Mesenchymal stem cell (in vitro differentiated cells and primary cell): Measurements from ENCODE around the gene FSTL1.

Source experiments
- DNase-seq: peaks from one replicate; pipeline ENCODE4 v3.0.0-alpha.2; 2013
- H2AFZ ChIP-seq: one replicate; pipeline ENCODE4 v1.6.1; 2013; ENCODE audit warnings: low read depth, mild to moderate bottlenecking, control low read depth, inconsistent platforms, low read length, moderate library complexity
- H2AK5ac ChIP-seq: 2 replicates; pipeline ENCODE4 v1.6.1; 2013; ENCODE audit warnings: low read length, moderate library complexity, mild to moderate bottlenecking, inconsistent platforms; ENCODE audit not compliant: severe bottlenecking
- H2BK120ac ChIP-seq: one replicate; pipeline ENCODE4 v1.6.1; 2013; ENCODE audit warnings: low read depth, mild to moderate bottlenecking, inconsistent platforms, low read length, moderate library complexity
- H2BK12ac ChIP-seq, 2 experiments: one replicate each; pipeline ENCODE4 v1.6.1; 2013; ENCODE audit warnings: inconsistent platforms in 2 of 2, low read length in 2 of 2, mild to moderate bottlenecking in 2 of 2, moderate library complexity in 2 of 2, control low read depth in 1 of 2
- H2BK15ac ChIP-seq: one replicate; pipeline ENCODE4 v1.6.1; 2013; ENCODE audit warnings: mild to moderate bottlenecking, low read depth, inconsistent platforms; ENCODE audit not compliant: poor library complexity, severe bottlenecking
- H2BK5ac ChIP-seq: 2 replicates; pipeline ENCODE4 v1.6.1; 2013; ENCODE audit warnings: low read depth, mild to moderate bottlenecking, low read length, control low read depth, inconsistent platforms; ENCODE audit not compliant: poor library complexity, severe bottlenecking
- H3K14ac ChIP-seq, 2 experiments: one replicate each; pipeline ENCODE4 v1.6.1; 2013; ENCODE audit warnings: inconsistent platforms in 2 of 2, low read length in 2 of 2, control low read depth in 1 of 2, mild to moderate bottlenecking in 1 of 2, moderate library complexity in 1 of 2
- H3K18ac ChIP-seq, 2 experiments: one replicate each; pipeline ENCODE4 v1.6.1; 2013; ENCODE audit warnings: inconsistent platforms in 2 of 2, low read length in 2 of 2, control low read depth in 1 of 2, low read depth in 1 of 2, mild to moderate bottlenecking in 1 of 2
- H3K23ac ChIP-seq, 2 experiments: one replicate each; pipeline ENCODE4 v1.6.1; 2013; ENCODE audit warnings: inconsistent platforms in 2 of 2, low read length in 2 of 2, mild to moderate bottlenecking in 2 of 2, moderate library complexity in 2 of 2, control low read depth in 1 of 2
- H3K27ac ChIP-seq: 2 replicates; pipeline ENCODE4 v1.5.1; 2013; ENCODE audit warnings: mild to moderate bottlenecking, moderate library complexity, low read length, control low read depth, inconsistent platforms; ENCODE audit not compliant: poor library complexity, severe bottlenecking
- H3K27me3 ChIP-seq, 2 experiments: 2 replicates each; pipeline versions ENCODE4 v1.6.1 to v1.7.0; 2013; ENCODE audit warnings: low read length in 2 of 2, mild to moderate bottlenecking in 2 of 2, moderate library complexity in 2 of 2, control low read depth in 1 of 2, inconsistent platforms in 1 of 2; ENCODE audit not compliant: control insufficient read depth in 1 of 2, insufficient read depth in 1 of 2
- H3K36me3 ChIP-seq, 2 experiments: 2 replicates each; pipeline versions ENCODE4 v1.6.1 to v1.7.0; 2013; ENCODE audit warnings: low read length in 2 of 2, control low read depth in 1 of 2, inconsistent platforms in 1 of 2, low read depth in 1 of 2, mild to moderate bottlenecking in 1 of 2; ENCODE audit not compliant: insufficient read depth in 2 of 2, control insufficient read depth in 1 of 2
- H3K4ac ChIP-seq, 2 experiments: one replicate each; pipeline ENCODE4 v1.6.1; 2013; ENCODE audit warnings: inconsistent platforms in 2 of 2, low read length in 2 of 2, mild to moderate bottlenecking in 2 of 2, moderate library complexity in 2 of 2, control low read depth in 1 of 2, low read depth in 1 of 2
- H3K4me1 ChIP-seq: 2 replicates; pipeline ENCODE4 v1.6.1; 2013; ENCODE audit warnings: low read depth, low read length, control low read depth; ENCODE audit not compliant: control insufficient read depth, insufficient read depth
- H3K4me2 ChIP-seq: 2 replicates; pipeline ENCODE4 v1.6.1; 2013; ENCODE audit warnings: low read length, mild to moderate bottlenecking, inconsistent platforms; ENCODE audit not compliant: poor library complexity, severe bottlenecking
- H3K4me3 ChIP-seq, 2 experiments: 2 replicates each; pipeline versions ENCODE4 v1.5.1 to v1.7.0; 2013; ENCODE audit warnings: low read length in 2 of 2, mild to moderate bottlenecking in 2 of 2, control low read depth in 1 of 2, low read depth in 1 of 2; ENCODE audit not compliant: insufficient read depth in 1 of 2
- H3K79me1 ChIP-seq: replicated peaks from 2 replicates; pipeline ENCODE4 v1.6.1; 2013; ENCODE audit warnings: mild to moderate bottlenecking, control low read depth, low read length, inconsistent platforms; ENCODE audit not compliant: poor library complexity, severe bottlenecking
- H3K9ac ChIP-seq: 2 replicates; pipeline ENCODE4 v1.7.0; 2013; ENCODE audit warnings: mild to moderate bottlenecking, low read length, moderate library complexity
- H3K9me3 ChIP-seq: 2 replicates; pipeline ENCODE4 v1.7.0; 2013; ENCODE audit warnings: mild to moderate bottlenecking, low read length; ENCODE audit not compliant: control insufficient read depth
- H4K8ac ChIP-seq: one replicate; pipeline ENCODE4 v1.6.1; 2013; ENCODE audit warnings: inconsistent platforms, mild to moderate bottlenecking, low read length, moderate library complexity
- H4K91ac ChIP-seq: one replicate; pipeline ENCODE4 v1.6.1; 2013; ENCODE audit warnings: mild to moderate bottlenecking, low read length, inconsistent platforms
- WGBS: methylation state at CpG from one replicate; pipeline ENCODE4 v1.1.7; 2013; ENCODE audit warnings: mixed read lengths; 5-methylcytosine and 5-hydroxymethylcytosine counted together

FSTL1 gene

DNA sequence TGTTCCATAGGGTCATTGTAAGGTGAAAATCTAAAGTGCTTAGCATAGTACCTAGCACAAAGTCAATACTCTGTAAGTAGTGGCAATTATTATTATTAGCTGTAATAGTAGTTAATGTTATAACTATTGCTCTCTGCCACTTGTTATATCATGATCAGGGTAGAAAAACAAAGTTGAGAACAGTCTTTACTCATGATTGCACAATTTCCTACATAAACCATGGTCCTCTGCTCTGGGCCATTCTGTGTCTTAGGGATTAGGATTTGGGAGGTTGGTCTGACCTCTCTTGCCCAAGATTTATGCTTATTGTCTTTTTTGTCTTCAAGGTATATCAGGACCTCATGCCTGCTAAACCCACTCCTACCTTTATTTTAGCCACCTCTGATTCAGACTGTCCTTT lies 97.3 kb downstream of the FSTL1 start:
- Histone ChIP-seq H2AK5ac (no peak overlapping the region), H2AFZ (no peak overlapping the region), H2BK15ac (no peak overlapping the region), H3K14ac (no peak overlapping the region), H3K23ac (no peak overlapping the region), H3K36me3 (no peaks in the 10 kb centered on the region), H3K18ac (no peak overlapping the region), H3K9me3 (no peaks in the 10 kb centered on the region), H4K91ac (no peak overlapping the region), H2BK5ac (no peak overlapping the region), H3K79me1 (no peaks in the 10 kb centered on the region), H3K4me2 (no peak overlapping the region), H3K27me3 (no peaks in the 10 kb centered on the region), H3K27ac (no peak overlapping the region), H3K4ac (no peak overlapping the region), H4K8ac (no peak overlapping the region), H3K4me1 (peaks cover 3% of the 10 kb centered on the region), H3K4me3 (no peak overlapping the region), H3K9ac (no peak overlapping the region), H2BK12ac (no peak overlapping the region), H2BK120ac (no peak overlapping the region)
- DNase-seq, result no peak

GRCh38 chr3:120352017-120352416 lies 98.8 kb downstream of the FSTL1 start:
- H2BK5ac ChIP-seq, result no peak overlapping the region
- H2BK12ac ChIP-seq, result no peak overlapping the region
- H2AK5ac ChIP-seq, result no peak overlapping the region
- H3K9me3 ChIP-seq, result no peaks in the 10 kb centered on the region
- H2BK120ac ChIP-seq, result no peak overlapping the region
- H3K4ac ChIP-seq, result no peak overlapping the region
- H3K36me3 ChIP-seq, result peaks cover 0 to under 1% of the 10 kb centered on the region in 2 experiments
- peaks cover 3% of the 10 kb centered on the region for H3K4me1 ChIP-seq
- no peak overlapping the region for H3K9ac ChIP-seq
- no peak overlapping the region for H3K4me3 ChIP-seq
- H2BK15ac ChIP-seq, result no peak overlapping the region
- H3K23ac ChIP-seq, result no peak overlapping the region
- H3K18ac ChIP-seq, result no peak overlapping the region
- peaks cover 2% of the 10 kb centered on the region for H3K79me1 ChIP-seq
- H2AFZ ChIP-seq, result no peak overlapping the region
- H3K14ac ChIP-seq, result no peak overlapping the region
- no peak overlapping the region for H4K8ac ChIP-seq
- no peak overlapping the region for H3K27ac ChIP-seq
- DNase-seq, result no peak
- WGBS, result 96% methylated on average over 4 of the region's 4 CpGs
- H3K4me2 ChIP-seq, result no peak overlapping the region
- no peaks in the 10 kb centered on the region for H3K27me3 ChIP-seq
- no peak overlapping the region for H4K91ac ChIP-seq

DNA sequence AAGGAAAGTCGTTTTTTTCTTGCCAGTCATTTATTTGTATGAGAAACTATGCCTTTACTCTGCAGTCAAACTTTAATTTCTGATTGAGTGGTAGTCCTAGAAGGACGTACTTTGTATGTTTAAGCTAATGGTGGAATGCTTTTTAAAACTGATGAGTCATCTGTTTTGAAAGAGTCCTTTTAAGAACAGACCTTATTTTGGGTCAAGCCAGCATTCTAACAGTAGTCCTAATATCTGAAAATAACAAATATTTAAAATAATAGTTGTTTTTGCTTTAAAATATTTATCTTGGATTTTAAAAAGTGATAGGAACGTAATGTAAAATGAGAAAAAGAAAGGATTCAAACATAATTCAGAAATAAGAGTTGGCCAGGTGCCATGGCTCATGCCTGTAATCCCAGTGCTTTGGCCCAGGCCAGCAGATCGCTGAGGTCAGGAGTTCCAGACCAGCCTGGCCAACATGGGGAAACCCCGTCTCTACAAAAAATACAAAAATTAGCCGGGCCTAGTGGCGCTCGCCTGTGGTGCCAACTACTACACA lies 100.3 kb downstream of the FSTL1 start:
- H2BK5ac ChIP-seq, result no peak overlapping the region
- no peak overlapping the region for H3K18ac ChIP-seq
- no peak overlapping the region for H4K91ac ChIP-seq
- DNase-seq, result peak; percentile 75
- WGBS, result 86% methylated on average over 6 of the region's 8 CpGs
- no peak overlapping the region for H3K14ac ChIP-seq
- H3K4ac ChIP-seq, result no peak overlapping the region
- H3K9me3 ChIP-seq, result no peaks in the 10 kb centered on the region
- H4K8ac ChIP-seq, result peak overlapping the region; percentile 46
- H3K23ac ChIP-seq, result no peak overlapping the region
- no peaks in the 10 kb centered on the region for H3K27me3 ChIP-seq
- no peak overlapping the region for H2BK120ac ChIP-seq
- H2BK15ac ChIP-seq, result no peak overlapping the region
- no peak overlapping the region for H2BK12ac ChIP-seq
- peaks cover 5% of the 10 kb centered on the region for H3K4me1 ChIP-seq
- H3K27ac ChIP-seq, result no peak overlapping the region
- H3K36me3 ChIP-seq, result peaks cover 0 to 8% of the 10 kb centered on the region in 2 experiments
- no peak overlapping the region for H2AFZ ChIP-seq
- peak overlapping the region in 1 of 2 experiments; percentile 87 for H3K4me3 ChIP-seq
- H3K9ac ChIP-seq, result peak overlapping the region; percentile 97
- H3K79me1 ChIP-seq, result peaks cover 6% of the 10 kb centered on the region
- no peak overlapping the region for H3K4me2 ChIP-seq
- H2AK5ac ChIP-seq, result no peak overlapping the region

DNA sequence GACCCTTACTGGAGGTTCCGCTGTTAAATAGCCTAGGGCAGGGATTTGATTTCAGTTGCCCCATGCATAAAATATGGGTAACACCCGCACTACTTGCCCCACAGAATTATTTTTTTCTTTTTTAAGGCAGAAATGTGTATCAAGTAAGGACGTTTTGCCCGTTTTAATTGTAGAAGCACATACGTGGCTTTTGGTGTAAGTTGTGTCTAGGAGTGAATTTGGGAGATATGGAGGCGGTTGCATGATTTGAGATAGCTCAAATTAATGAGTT lies 101.0 kb downstream of the FSTL1 start:
- no peak overlapping the region for H4K8ac ChIP-seq
- peaks cover 0 to 11% of the 10 kb centered on the region in 2 experiments for H3K36me3 ChIP-seq
- no peak overlapping the region for H3K23ac ChIP-seq
- peak overlapping the region; percentile 87 to 97 for H3K4me3 ChIP-seq
- H3K14ac ChIP-seq, result no peak overlapping the region
- H2BK5ac ChIP-seq, result peak overlapping the region; percentile 3
- peak overlapping the region; percentile 78 for H3K27ac ChIP-seq
- H2BK120ac ChIP-seq, result no peak overlapping the region
- peak overlapping the region; percentile 97 for H3K9ac ChIP-seq
- H3K27me3 ChIP-seq, result no peaks in the 10 kb centered on the region
- no peak overlapping the region for H2AK5ac ChIP-seq
- H2BK12ac ChIP-seq, result no peak overlapping the region
- no peak overlapping the region for H4K91ac ChIP-seq
- peak overlapping the region in 1 of 2 experiments; percentile 86 for H3K18ac ChIP-seq
- no peak overlapping the region for H2AFZ ChIP-seq
- no peak for DNase-seq
- peaks cover 6% of the 10 kb centered on the region for H3K79me1 ChIP-seq
- H2BK15ac ChIP-seq, result no peak overlapping the region
- H3K9me3 ChIP-seq, result no peaks in the 10 kb centered on the region
- H3K4ac ChIP-seq, result peak overlapping the region in 1 of 2 experiments; percentile 41
- WGBS, result 6% methylated on average over 5 of the region's 6 CpGs
- H3K4me1 ChIP-seq, result peaks cover 5% of the 10 kb centered on the region
- H3K4me2 ChIP-seq, result peak overlapping the region; percentile 77
